PC-3 (cell line): Measurements from ENCODE around the gene SOX21. TPM values are rescaled to one million over a fixed set of nuclear protein-coding genes. Genes with fewer than 3 reads are reported as not detected.
"Not testable (repeated sequence)": the region's sequence is repeated elsewhere in the genome, so short reads cannot be mapped to it uniquely, and the experiment has no call there.

Source experiments
- ATAC-seq: fragments of 200-7000 bp; cut with Tn5 transposase; 2 replicates; pipeline ENCODE4 v1.9.1; 2020; ENCODE audit warnings: mild to moderate bottlenecking, moderate library complexity
- BruUV-seq: library from RNA; stranded (reverse); fragments of 400-500 nt; replicated peaks from 2 replicates; lab custom pipeline; 2021; lab: Mats Ljungman, UMichigan
- CTCF ChIA-PET: fragments of 300-600 bp; sonication (Branson Sonifier 250); formaldehyde crosslinking; loops from one replicate; lab custom pipeline; 2022; ENCODE audit warnings: antibody characterized with exemption; lab: Charles Lee
- POLR2A ChIA-PET: fragments of 300-600 bp; sonication (Branson Sonifier 250); formaldehyde crosslinking; loops from one replicate; lab custom pipeline; 2022; ENCODE audit warnings: antibody characterized with exemption; ENCODE audit not compliant: unreplicated experiment; lab: Charles Lee
- DNase-seq: peaks from one replicate; pipeline ENCODE4 v3.0.0-alpha.2; 2015
- H2AFZ ChIP-seq: fragments of 300-600 bp; sonication (generic); 2 replicates; pipeline ENCODE4 v1.6.0; 2016; ENCODE audit warnings: antibody characterized with exemption, low read length
- H3F3A ChIP-seq: fragments of 300-600 bp; sonication (generic); one replicate; pipeline ENCODE4 v1.6.0; 2017; ENCODE audit warnings: antibody characterized with exemption, low read length, control low read depth, mild to moderate bottlenecking; ENCODE audit not compliant: unreplicated experiment
- H3K27ac ChIP-seq: fragments of 300-600 bp; sonication (generic); 2 replicates; pipeline ENCODE4 v1.5.1; 2016; ENCODE audit warnings: mild to moderate bottlenecking, low read length
- H3K27me3 ChIP-seq: fragments of 300-600 bp; sonication (generic); 2 replicates; pipeline ENCODE4 v1.6.1; 2016; ENCODE audit warnings: low read length, mixed read lengths
- H3K36me3 ChIP-seq: fragments of 300-600 bp; sonication (generic); 2 replicates; pipeline ENCODE4 v1.6.1; 2016; ENCODE audit warnings: low read depth, mixed run types, low read length, mixed read lengths
- H3K4me1 ChIP-seq: fragments of 300-600 bp; sonication (generic); 2 replicates; pipeline ENCODE4 v1.5.1; 2016; ENCODE audit warnings: low read length; ENCODE audit not compliant: insufficient read depth
- H3K4me2 ChIP-seq: fragments of 300-600 bp; sonication (generic); 2 replicates; pipeline ENCODE4 v1.6.0; 2016; ENCODE audit warnings: low read length
- H3K4me3 ChIP-seq: fragments of 300-600 bp; sonication (generic); 2 replicates; pipeline ENCODE4 v1.5.1; 2016; ENCODE audit warnings: mild to moderate bottlenecking, low read length, mixed read lengths
- H3K79me2 ChIP-seq: fragments of 300-600 bp; sonication (generic); 2 replicates; pipeline ENCODE4 v1.6.1; 2017; ENCODE audit warnings: low read length, mixed read lengths
- H3K9ac ChIP-seq: fragments of 300-600 bp; sonication (generic); 2 replicates; pipeline ENCODE4 v1.6.0; 2016; ENCODE audit warnings: mild to moderate bottlenecking, low read length
- H3K9me2 ChIP-seq: fragments of 300-600 bp; sonication (generic); replicated peaks from 2 replicates; pipeline ENCODE4 v1.6.1; 2016; ENCODE audit warnings: mixed run types, low read length, mixed read lengths
- H3K9me3 ChIP-seq: fragments of 300-600 bp; sonication (generic); 2 replicates; pipeline ENCODE4 v1.6.1; 2016; ENCODE audit warnings: low read length, mixed read lengths
- H4K20me1 ChIP-seq: fragments of 300-600 bp; sonication (generic); 2 replicates; pipeline ENCODE4 v1.6.1; 2016; ENCODE audit warnings: low read length, mixed read lengths
- EZH2 ChIP-seq: fragments of 300-600 bp; sonication (generic); IDR thresholded peaks from one replicate; pipeline ENCODE4 v1.6.1; 2017; ENCODE audit warnings: antibody characterized with exemption, mild to moderate bottlenecking, low read length; ENCODE audit not compliant: unreplicated experiment
- EZH2phosphoT487 ChIP-seq: fragments of 300-600 bp; sonication (generic); IDR thresholded peaks from 2 replicates; pipeline ENCODE4 v1.6.1; 2018; ENCODE audit warnings: mild to moderate bottlenecking, antibody characterized with exemption, low read length, borderline replicate concordance
- intact Hi-C: fragments of 100-400 bp; cut with micrococcal nuclease; formaldehyde crosslinking; loops from 2 replicates; pipeline ENCODE4 v1.9.0; 2023
- total RNA-seq: library from RNA; depleted of rRNA; stranded (reverse); fragments of >200 nt; gene quantifications from 2 replicates; pipeline ENCODE4 v1.2.3, GENCODE V29; 2014
- TF ChIP-seq, protein P1 (sequence below): fragments of 300-600 bp; sonication (generic); conservative IDR thresholded peaks from 2 replicates; pipeline ENCODE4 v1.5.1; 2017; ENCODE audit warnings: antibody characterized with exemption, low read depth, mild to moderate bottlenecking, low read length

The SOX21 gene
- total RNA-seq, 1 experiment from 2014 or later: 14.4 TPM

DNA sequence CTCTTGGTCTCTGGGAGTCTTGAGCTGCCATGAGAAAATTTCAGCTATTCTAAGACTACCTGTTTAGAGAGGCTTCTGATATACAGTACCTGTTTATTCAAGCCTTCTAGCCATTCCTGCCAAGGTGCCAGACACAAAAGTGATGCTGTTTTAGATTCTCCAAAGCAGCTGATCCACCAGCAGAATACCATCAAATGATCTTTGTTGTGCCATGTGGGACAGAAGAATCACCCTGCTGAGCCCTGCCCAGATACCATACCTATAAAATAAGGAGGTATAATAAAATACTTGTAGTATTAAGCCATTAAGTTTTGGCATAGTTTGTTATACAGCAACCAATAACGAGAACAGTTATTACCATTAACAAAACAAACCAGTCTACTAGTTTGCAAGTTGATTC, 14.1 kb upstream of the SOX21 start:
- no peaks in the 10 kb centered on the region for H3K4me1 ChIP-seq
- DNase-seq (no peak), ATAC-seq (no peak)
- H3K79me2 ChIP-seq: no peaks in the 10 kb centered on the region
- H3K9me2 ChIP-seq: no peaks in the 10 kb centered on the region
- H3K36me3 ChIP-seq: no peaks in the 10 kb centered on the region
- H3K9ac ChIP-seq: no peak overlapping the region
- H3F3A ChIP-seq: no peaks in the 10 kb centered on the region
- no peak overlapping the region for H3K4me2 ChIP-seq
- POLR2A ChIA-PET: no interaction called here
- H3K27me3 ChIP-seq: no peaks in the 10 kb centered on the region
- no peak overlapping the region for H2AFZ ChIP-seq
- H4K20me1 ChIP-seq: no peaks in the 10 kb centered on the region
- TF ChIP-seq EZH2phosphoT487: no peak
- BruUV-seq: no TSS peak
- H3K27ac ChIP-seq: no peak overlapping the region
- CTCF ChIA-PET: no interaction called here
- no peaks in the 10 kb centered on the region for H3K9me3 ChIP-seq
- intact Hi-C loops: no loop called here
- H3K4me3 ChIP-seq: no peak overlapping the region

DNA sequence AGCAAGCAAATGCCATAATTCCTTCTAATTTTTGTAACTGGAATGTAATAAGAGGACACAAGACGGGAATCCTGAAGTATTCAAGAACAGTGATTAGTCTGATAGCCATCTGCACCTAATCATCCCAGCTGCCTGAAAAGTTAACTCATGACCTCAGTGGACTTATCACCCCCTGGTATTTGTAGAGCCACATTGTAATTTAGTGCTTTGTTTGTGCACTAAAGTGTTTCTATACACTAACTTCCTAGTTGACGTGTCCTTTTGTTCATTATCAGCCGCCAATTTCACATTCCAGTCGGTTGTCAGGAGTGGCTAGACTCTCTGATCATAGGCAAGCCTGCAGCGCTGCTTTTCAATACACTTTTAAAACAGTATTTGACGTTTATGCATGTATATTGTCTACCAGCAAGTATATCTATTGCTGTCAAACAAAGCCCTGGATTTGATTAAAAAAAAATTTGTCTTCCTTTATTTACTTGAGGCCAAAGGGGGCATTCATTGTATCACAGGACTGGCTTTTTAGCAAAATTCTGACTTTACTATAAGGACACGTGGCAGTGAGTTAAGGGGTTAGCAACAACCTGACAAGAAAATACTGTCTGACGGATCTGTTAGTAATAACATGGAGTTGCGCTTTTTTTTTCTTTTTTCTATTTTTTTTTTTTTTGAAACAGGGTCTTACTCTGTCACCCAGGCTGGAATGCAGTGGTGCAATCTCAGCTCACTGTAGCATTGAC, 10.4 kb upstream of the SOX21 start:
- intact Hi-C loops: no loop called here
- no peak for ATAC-seq
- no peak overlapping the region for H3K4me2 ChIP-seq

DNA sequence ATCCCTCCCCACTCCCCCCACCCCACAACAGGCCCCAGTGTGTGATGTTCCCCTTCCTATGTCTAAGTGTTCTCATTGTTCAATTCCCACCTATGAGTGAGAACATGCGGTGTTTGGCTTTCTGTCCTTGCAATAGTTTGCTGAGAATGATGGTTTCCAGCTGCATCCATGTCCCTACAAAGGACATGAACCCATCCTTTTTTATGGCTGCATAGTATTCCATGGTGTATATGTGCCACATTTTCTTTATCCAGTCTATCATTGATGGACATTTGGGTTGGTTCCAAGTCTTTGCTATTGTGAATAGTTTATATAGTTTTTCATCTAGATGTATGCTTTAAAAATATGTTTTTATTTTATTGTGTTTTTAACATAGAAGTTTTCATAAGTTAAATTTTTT, 6.4 kb upstream of the SOX21 start:
- DNase-seq: not testable (repeated sequence)

More for the DNA sequence above, 10.4 kb upstream of the SOX21 start:
- H3F3A ChIP-seq: no peaks in the 10 kb centered on the region
- H3K9ac ChIP-seq: no peak overlapping the region
- H3K79me2 ChIP-seq: no peaks in the 10 kb centered on the region
- H3K36me3 ChIP-seq: no peaks in the 10 kb centered on the region
- H3K27me3 ChIP-seq: no peaks in the 10 kb centered on the region
- no peaks in the 10 kb centered on the region for H4K20me1 ChIP-seq
- no peak overlapping the region for H2AFZ ChIP-seq
- DNase-seq: no peak
- no peak overlapping the region for H3K4me3 ChIP-seq
- H3K9me2 ChIP-seq: no peaks in the 10 kb centered on the region
- H3K9me3 ChIP-seq: no peaks in the 10 kb centered on the region
- TF ChIP-seq EZH2 (no peak), EZH2phosphoT487 (no peak)
- TF ChIP-seq, protein P1, sequence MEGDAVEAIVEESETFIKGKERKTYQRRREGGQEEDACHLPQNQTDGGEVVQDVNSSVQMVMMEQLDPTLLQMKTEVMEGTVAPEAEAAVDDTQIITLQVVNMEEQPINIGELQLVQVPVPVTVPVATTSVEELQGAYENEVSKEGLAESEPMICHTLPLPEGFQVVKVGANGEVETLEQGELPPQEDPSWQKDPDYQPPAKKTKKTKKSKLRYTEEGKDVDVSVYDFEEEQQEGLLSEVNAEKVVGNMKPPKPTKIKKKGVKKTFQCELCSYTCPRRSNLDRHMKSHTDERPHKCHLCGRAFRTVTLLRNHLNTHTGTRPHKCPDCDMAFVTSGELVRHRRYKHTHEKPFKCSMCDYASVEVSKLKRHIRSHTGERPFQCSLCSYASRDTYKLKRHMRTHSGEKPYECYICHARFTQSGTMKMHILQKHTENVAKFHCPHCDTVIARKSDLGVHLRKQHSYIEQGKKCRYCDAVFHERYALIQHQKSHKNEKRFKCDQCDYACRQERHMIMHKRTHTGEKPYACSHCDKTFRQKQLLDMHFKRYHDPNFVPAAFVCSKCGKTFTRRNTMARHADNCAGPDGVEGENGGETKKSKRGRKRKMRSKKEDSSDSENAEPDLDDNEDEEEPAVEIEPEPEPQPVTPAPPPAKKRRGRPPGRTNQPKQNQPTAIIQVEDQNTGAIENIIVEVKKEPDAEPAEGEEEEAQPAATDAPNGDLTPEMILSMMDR: no peak
- H3K27ac ChIP-seq: no peak overlapping the region
- no peaks in the 10 kb centered on the region for H3K4me1 ChIP-seq
- CTCF ChIA-PET: no interaction called here
- POLR2A ChIA-PET: no interaction called here
- BruUV-seq: no TSS peak

More for the DNA sequence above, 6.4 kb upstream of the SOX21 start:
- H3K79me2 ChIP-seq: peaks cover 22% of the 10 kb centered on the region
- BruUV-seq, H4K20me1 ChIP-seq, H3K9ac ChIP-seq, H3F3A ChIP-seq, H3K4me2 ChIP-seq, H3K27ac ChIP-seq, ATAC-seq, H3K27me3 ChIP-seq, H3K9me2 ChIP-seq, H3K4me3 ChIP-seq, POLR2A ChIA-PET, CTCF ChIA-PET, H3K36me3 ChIP-seq, H3K9me3 ChIP-seq, H2AFZ ChIP-seq: not testable (repeated sequence)
- intact Hi-C loops: loop anchor here (5.0 to 10.0 kb wide), 2 partner anchors 59 to 306 kb away; no protein-coding TSS in a partner anchor
- 0 out of 2 replicates have a peak, but pooled peaks cover 26% of the 10 kb centered on the region for H3K4me1 ChIP-seq
